Measurements from ENCODE around the gene TMEM82.

The TMEM82 gene

GRCh38 chr1:15767941-15768340 lies 25.6 kb downstream of the TMEM82 start:
- Histone ChIP-seq H3K27ac (ENCODE audit: low read depth, low read length, severe bottlenecking) (no peak overlapping the region), H3K4me3 (ENCODE audit: extremely low read depth, insufficient read depth, low read length, poor library complexity, severe bottlenecking) (no peak overlapping the region), H3K4me1 (ENCODE audit: control insufficient read depth, insufficient read depth, low read length, poor library complexity, severe bottlenecking) (no peaks in the 10 kb centered on the region), H3K36me3 (ENCODE audit: control insufficient read depth, insufficient read depth, low read length) (peaks cover 88% of the 10 kb centered on the region), H3K9me3 (ENCODE audit: control insufficient read depth, low read length) (no peaks in the 10 kb centered on the region)
- 89 to 92% methylated on average over 4 to 5 of the region's 5 CpGs for WGBS, 2 experiments (ENCODE audit: insufficient coverage in 2 of 2)

GRCh38 chr1:15768388-15768787 lies 26.1 kb downstream of the TMEM82 start:
- Histone ChIP-seq H3K4me3 (ENCODE audit: extremely low read depth, insufficient read depth, low read length, poor library complexity, severe bottlenecking) (no peak overlapping the region), H3K36me3 (ENCODE audit: control insufficient read depth, insufficient read depth, low read length) (peaks cover 92% of the 10 kb centered on the region), H3K27ac (ENCODE audit: low read depth, low read length, severe bottlenecking) (no peak overlapping the region), H3K9me3 (ENCODE audit: control insufficient read depth, low read length) (no peaks in the 10 kb centered on the region), H3K4me1 (ENCODE audit: control insufficient read depth, insufficient read depth, low read length, poor library complexity, severe bottlenecking) (no peaks in the 10 kb centered on the region)
- 91 to 100% methylated on average over 3 to 4 of the region's 7 CpGs for WGBS, 2 experiments (ENCODE audit: insufficient coverage in 2 of 2)

GRCh38 chr1:15770313-15770962 lies 28.1 kb downstream of the TMEM82 start:
- Histone ChIP-seq H3K4me1 (ENCODE audit: control insufficient read depth, insufficient read depth, low read length, poor library complexity, severe bottlenecking) (peaks cover 2% of the 10 kb centered on the region), H3K27ac (ENCODE audit: low read depth, low read length, severe bottlenecking) (no peak overlapping the region), H3K4me3 (ENCODE audit: extremely low read depth, insufficient read depth, low read length, poor library complexity, severe bottlenecking) (no peak overlapping the region), H3K36me3 (ENCODE audit: control insufficient read depth, insufficient read depth, low read length) (peaks cover 91% of the 10 kb centered on the region), H3K9me3 (ENCODE audit: control insufficient read depth, low read length) (no peaks in the 10 kb centered on the region)
- 93 to 98% methylated on average over 11 to 12 of the region's 14 CpGs for WGBS, 2 experiments (ENCODE audit: insufficient coverage in 2 of 2)

GRCh38 chr1:15771836-15772515 lies 29.7 kb downstream of the TMEM82 start:
- 90 to 99% methylated on average over 2 to 5 of the region's 6 CpGs for WGBS, 2 experiments (ENCODE audit: insufficient coverage in 2 of 2)
- H3K4me3 ChIP-seq (ENCODE audit: extremely low read depth, insufficient read depth, low read length, poor library complexity, severe bottlenecking), result no peak overlapping the region
- peaks cover 5% of the 10 kb centered on the region for H3K4me1 ChIP-seq (ENCODE audit: control insufficient read depth, insufficient read depth, low read length, poor library complexity, severe bottlenecking)
- no peaks in the 10 kb centered on the region for H3K9me3 ChIP-seq (ENCODE audit: control insufficient read depth, low read length)
- H3K27ac ChIP-seq (ENCODE audit: low read depth, low read length, severe bottlenecking), result no peak overlapping the region
- peaks cover 94% of the 10 kb centered on the region for H3K36me3 ChIP-seq (ENCODE audit: control insufficient read depth, insufficient read depth, low read length)

- H3K9me3 ChIP-seq (ENCODE audit: control insufficient read depth, low read length), result no peaks in the 10 kb centered on the region
- H3K27ac ChIP-seq (ENCODE audit: low read depth, low read length, severe bottlenecking), result peak overlapping the region; percentile 0
- H3K4me3 ChIP-seq (ENCODE audit: extremely low read depth, insufficient read depth, low read length, poor library complexity, severe bottlenecking), result no peak overlapping the region
- H3K36me3 ChIP-seq (ENCODE audit: control insufficient read depth, insufficient read depth, low read length), result peaks cover 93% of the 10 kb centered on the region
- WGBS, 2 experiments (ENCODE audit: insufficient coverage in 2 of 2), result 69 to 88% methylated on average over 1 to 2 of the region's 2 CpGs
- peaks cover 5% of the 10 kb centered on the region for H3K4me1 ChIP-seq (ENCODE audit: control insufficient read depth, insufficient read depth, low read length, poor library complexity, severe bottlenecking)
Measured at GRCh38 chr1:15775706-15776105, 33.4 kb downstream of the TMEM82 start.

GRCh38 chr1:15777909-15778707 lies 35.8 kb downstream of the TMEM82 start:
- Histone ChIP-seq H3K27ac (ENCODE audit: low read depth, low read length, severe bottlenecking) (no peak overlapping the region), H3K4me1 (ENCODE audit: control insufficient read depth, insufficient read depth, low read length, poor library complexity, severe bottlenecking) (peaks cover 5% of the 10 kb centered on the region), H3K36me3 (ENCODE audit: control insufficient read depth, insufficient read depth, low read length) (peaks cover 93% of the 10 kb centered on the region), H3K4me3 (ENCODE audit: extremely low read depth, insufficient read depth, low read length, poor library complexity, severe bottlenecking) (no peak overlapping the region), H3K9me3 (ENCODE audit: control insufficient read depth, low read length) (no peaks in the 10 kb centered on the region)
- WGBS, 2 experiments (ENCODE audit: insufficient coverage in 2 of 2), result 95 to 100% methylated on average over 4 to 5 of the region's 7 CpGs

GRCh38 chr1:15785683-15786082 lies 43.4 kb downstream of the TMEM82 start:
- H3K4me1 ChIP-seq (ENCODE audit: control insufficient read depth, insufficient read depth, low read length, poor library complexity, severe bottlenecking), result no peaks in the 10 kb centered on the region
- H3K4me3 ChIP-seq (ENCODE audit: extremely low read depth, insufficient read depth, low read length, poor library complexity, severe bottlenecking), result no peak overlapping the region
- peaks cover 49% of the 10 kb centered on the region for H3K36me3 ChIP-seq (ENCODE audit: control insufficient read depth, insufficient read depth, low read length)
- H3K9me3 ChIP-seq (ENCODE audit: control insufficient read depth, low read length), result no peaks in the 10 kb centered on the region
- no peak overlapping the region for H3K27ac ChIP-seq (ENCODE audit: low read depth, low read length, severe bottlenecking)
- WGBS, 2 experiments (ENCODE audit: insufficient coverage in 2 of 2), result 97 to 100% methylated on average over 6 to 7 of the region's 8 CpGs

- peaks cover 40% of the 10 kb centered on the region for H3K36me3 ChIP-seq (ENCODE audit: control insufficient read depth, insufficient read depth, low read length)
- 83 to 88% methylated on average over 7 to 9 of the region's 10 CpGs for WGBS, 2 experiments (ENCODE audit: insufficient coverage in 2 of 2)
- H3K4me1 ChIP-seq (ENCODE audit: control insufficient read depth, insufficient read depth, low read length, poor library complexity, severe bottlenecking), result no peaks in the 10 kb centered on the region
- no peaks in the 10 kb centered on the region for H3K9me3 ChIP-seq (ENCODE audit: control insufficient read depth, low read length)
- H3K4me3 ChIP-seq (ENCODE audit: extremely low read depth, insufficient read depth, low read length, poor library complexity, severe bottlenecking), result no peak overlapping the region
- H3K27ac ChIP-seq (ENCODE audit: low read depth, low read length, severe bottlenecking), result peak overlapping the region; percentile 5
Measured at GRCh38 chr1:15786581-15786980, 44.3 kb downstream of the TMEM82 start.

GRCh38 chr1:15788624-15789301 lies 46.5 kb downstream of the TMEM82 start:
- WGBS, 2 experiments (ENCODE audit: insufficient coverage in 2 of 2), result 91% methylated on average over 12 of the region's 13 CpGs
- Histone ChIP-seq H3K36me3 (ENCODE audit: control insufficient read depth, insufficient read depth, low read length) (peaks cover 19% of the 10 kb centered on the region), H3K4me3 (ENCODE audit: extremely low read depth, insufficient read depth, low read length, poor library complexity, severe bottlenecking) (no peak overlapping the region), H3K9me3 (ENCODE audit: control insufficient read depth, low read length) (no peaks in the 10 kb centered on the region), H3K4me1 (ENCODE audit: control insufficient read depth, insufficient read depth, low read length, poor library complexity, severe bottlenecking) (peaks cover 9% of the 10 kb centered on the region), H3K27ac (ENCODE audit: low read depth, low read length, severe bottlenecking) (no peak overlapping the region)

GRCh38 chr1:15796086-15796462 lies 53.8 kb downstream of the TMEM82 start:
- Histone ChIP-seq H3K4me1 (ENCODE audit: control insufficient read depth, insufficient read depth, low read length, poor library complexity, severe bottlenecking) (peaks cover 56% of the 10 kb centered on the region), H3K4me3 (ENCODE audit: extremely low read depth, insufficient read depth, low read length, poor library complexity, severe bottlenecking) (no peak overlapping the region), H3K36me3 (ENCODE audit: control insufficient read depth, insufficient read depth, low read length) (no peaks in the 10 kb centered on the region), H3K9me3 (ENCODE audit: control insufficient read depth, low read length) (no peaks in the 10 kb centered on the region), H3K27ac (ENCODE audit: low read depth, low read length, severe bottlenecking) (peak overlapping the region; percentile 94)
- WGBS, 2 experiments (ENCODE audit: insufficient coverage in 2 of 2), result 85 to 93% methylated on average over 2 of the region's 2 CpGs

All from mesodermal cell (in vitro differentiated cells).